Left cardiac atrium (tissue), 4 donors: ENCODE measurements around the gene C12orf75. TPM values are rescaled to one million over a fixed set of nuclear protein-coding genes. Genes with fewer than 3 reads are reported as not detected.

Experiments used
- ATAC-seq, 2 donors: fragments of 200-7000 bp; cut with Tn5 transposase; one replicate each; pipeline ENCODE4 v1.9.1; 2020; ENCODE audit warnings: mild to moderate bottlenecking in 2 of 2, moderate library complexity in 2 of 2
- DNase-seq: peaks from one replicate; pipeline ENCODE4 v3.0.0-alpha.2; 2020
- intact Hi-C, 2 donors: fragments of 100-400 bp; cut with DNase I; formaldehyde crosslinking; loops; one replicate each; pipeline versions ENCODE4 v1.14.1 to v1.15.1; 2022 to 2023
- total RNA-seq, 2 donors: library from RNA; stranded (reverse); fragmentation: NEBNext Ultra II Directional; extraction: Animal tissue kit (Norgen Biotek cat#: 25700); gene quantifications; one replicate each; pipeline ENCODE4 v1.2.1, GENCODE V29; 2021
- donor health status: DM: no; HTN: yes; CAD: no.
- donor health status: DM: no; HTN: yes; CAD: no; lungs with severe emphysema.
- donor health status: DM: yes; HTN: yes; CAD: no.
- donor health status: Dilated cardiomyopathy.

C12orf75 gene
- total RNA-seq, 2 donors from 2014 or later, result 2.8 to 4.8 TPM

DNA sequence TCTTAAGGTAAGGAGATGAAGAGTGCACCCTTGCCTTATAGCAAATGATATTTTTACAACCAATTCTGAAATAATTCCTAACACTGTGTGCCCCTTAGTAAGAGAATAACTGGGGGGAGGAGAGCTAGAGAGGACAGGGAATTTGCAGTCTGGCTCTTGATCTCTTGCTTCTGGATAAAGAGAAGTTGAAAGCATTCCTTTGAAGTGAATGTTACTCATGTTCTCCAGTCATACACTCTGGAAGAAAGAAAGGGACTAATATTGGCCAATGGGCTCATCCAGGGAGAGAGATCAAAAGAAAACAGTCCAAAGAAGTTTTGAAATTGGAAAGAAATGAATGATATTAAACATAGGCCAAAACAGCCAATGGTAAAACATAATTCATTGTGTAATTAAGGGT lies 25.3 kb downstream of the C12orf75 start:
- intact Hi-C loops, result no loop called here
- DNase-seq (no peak), ATAC-seq (peak in 1 of 2 donors; percentile 57)

DNA sequence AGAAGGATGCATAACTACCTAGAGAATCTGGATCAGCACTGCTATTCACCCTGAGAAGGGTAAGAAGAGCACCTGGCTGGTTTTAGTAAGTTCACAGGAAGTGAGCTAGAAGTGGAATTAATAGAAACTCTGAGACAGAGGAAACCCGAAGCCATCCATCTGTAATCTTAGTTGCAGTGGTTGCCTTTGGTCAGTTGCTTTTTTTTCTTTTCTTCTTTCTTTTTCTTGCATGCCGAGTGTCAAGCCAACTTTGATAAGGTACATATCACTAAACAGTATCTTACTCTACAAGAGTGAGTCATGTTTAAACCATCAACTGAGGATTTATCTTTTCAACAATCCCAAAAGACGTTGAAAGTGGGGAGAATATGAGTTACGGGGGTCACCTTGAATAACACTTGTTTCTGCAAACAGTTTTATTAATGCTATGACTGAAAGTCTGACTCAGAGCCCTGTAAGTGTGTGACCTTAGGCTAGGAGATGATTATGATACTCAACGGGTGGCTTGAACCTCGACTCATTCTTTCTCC lies 26.7 kb downstream of the C12orf75 start:
- ATAC-seq (peak in 1 of 2 donors; percentile 52), DNase-seq (no peak)
- intact Hi-C loops, result no loop called here

DNA sequence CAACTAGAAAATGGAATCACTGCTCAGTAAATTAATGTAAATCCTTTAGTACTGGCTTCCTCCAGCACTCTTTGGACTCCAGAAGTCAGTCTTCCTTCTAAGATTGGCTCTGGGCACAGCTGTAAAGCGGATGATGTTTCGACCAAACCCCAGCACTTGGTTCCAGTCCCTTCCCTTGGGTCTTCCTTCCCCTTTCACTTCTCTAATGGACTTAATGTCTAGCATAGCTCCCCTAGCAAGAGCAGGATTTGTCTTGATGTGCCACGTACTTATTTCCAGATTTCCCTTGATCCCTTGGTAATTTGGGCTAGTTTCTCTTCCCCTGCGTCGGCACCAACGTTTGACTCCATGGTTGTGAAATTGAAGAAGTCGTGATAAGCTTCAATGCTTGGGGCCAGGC lies 28.3 kb downstream of the C12orf75 start:
- peak; percentile 50 to 52 for ATAC-seq
- intact Hi-C loops, result no loop called here

DNA sequence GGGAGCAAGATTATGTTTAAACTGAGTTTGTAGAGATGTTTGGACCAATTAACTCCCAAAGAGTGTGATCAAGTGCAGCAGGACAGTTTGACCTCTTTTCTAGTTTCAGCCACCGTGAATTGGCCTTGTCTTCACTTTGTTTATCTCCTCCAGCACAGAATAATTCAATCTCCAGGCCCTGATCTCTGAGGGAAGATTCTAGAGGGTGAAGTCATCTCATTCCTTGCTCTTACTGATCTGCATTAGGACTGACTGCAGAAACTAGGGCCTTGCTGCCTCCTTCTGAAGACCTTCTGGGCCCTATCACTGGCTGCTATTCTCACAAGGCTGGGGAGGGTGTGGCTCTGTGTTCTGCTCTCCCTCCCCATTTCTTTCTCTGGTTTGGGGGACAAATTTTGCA lies 29.4 kb downstream of the C12orf75 start:
- ATAC-seq (no peak), DNase-seq (no peak)
- intact Hi-C loops, result no loop called here

More for the DNA sequence above, 28.3 kb downstream of the C12orf75 start:
- DNase-seq, result no peak

DNA sequence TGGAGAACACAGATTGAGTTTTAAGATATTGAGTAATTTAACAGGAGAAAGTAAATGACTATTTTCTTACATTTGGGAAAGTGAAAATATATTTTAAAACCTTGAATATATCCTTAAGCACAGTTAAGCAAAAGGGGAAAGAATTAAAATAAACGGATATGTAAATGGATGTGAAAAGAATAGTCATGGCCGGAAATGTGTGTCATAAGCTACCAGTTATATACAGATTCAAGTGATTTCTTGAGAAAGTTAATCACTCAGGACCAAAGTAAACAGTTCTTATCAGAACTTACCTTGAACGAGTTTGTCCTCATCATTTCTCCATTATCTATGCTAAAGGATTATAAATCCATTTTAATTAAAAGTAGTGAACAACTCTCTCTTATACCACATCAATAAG lies 33.4 kb downstream of the C12orf75 start:
- ATAC-seq (no peak), DNase-seq (no peak)
- intact Hi-C loops, result no loop called here

DNA sequence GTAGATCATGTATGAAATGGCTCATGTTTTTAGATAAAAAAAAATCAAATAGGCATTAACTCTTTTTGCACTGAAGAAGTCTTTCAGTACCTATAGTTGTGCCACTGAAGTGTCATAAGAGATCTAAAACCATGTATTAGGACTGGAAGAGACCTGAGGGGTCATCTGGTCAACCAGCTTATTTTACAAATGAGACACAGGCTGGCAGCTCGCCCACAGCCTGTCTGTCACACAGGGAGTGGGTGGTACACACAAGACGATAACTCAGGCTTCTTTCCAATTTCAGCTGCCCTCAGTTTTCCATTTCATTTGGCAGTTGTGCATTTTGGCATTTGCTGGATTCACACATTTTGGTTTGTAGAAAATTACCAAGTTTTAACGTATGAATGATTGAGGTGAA lies 34.7 kb downstream of the C12orf75 start:
- intact Hi-C loops, result no loop called here
- ATAC-seq, result no peak
- DNase-seq, result no peak

DNA sequence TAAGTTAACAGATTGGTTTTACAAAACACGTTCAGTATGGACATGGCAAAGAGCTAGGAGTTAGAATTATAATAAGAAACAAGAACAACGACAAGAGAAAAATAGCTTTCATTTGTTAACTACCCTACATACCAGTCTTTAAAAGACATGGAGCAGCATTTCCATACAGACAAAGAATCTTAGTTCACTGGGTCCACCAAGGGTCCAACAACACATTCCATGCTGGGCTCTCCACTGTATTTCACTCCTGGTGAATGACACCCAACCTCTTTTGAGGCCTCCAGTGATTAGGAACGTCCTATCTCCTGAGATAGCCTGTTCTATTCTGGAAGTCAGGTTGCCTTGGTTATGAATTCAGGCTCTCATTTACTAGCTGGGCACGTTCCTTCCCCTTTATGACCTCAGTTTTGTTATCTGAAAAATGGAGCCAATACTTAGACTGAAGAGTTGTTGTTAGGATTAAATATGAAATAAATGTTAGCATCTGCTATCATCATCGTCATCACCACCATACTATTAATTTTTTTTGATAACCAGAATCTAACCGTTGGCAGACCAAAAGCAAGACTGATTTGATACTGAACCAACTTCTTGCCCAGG lies 37.7 kb downstream of the C12orf75 start:
- ATAC-seq, result no peak
- DNase-seq, result no peak
- intact Hi-C loops, result no loop called here

DNA sequence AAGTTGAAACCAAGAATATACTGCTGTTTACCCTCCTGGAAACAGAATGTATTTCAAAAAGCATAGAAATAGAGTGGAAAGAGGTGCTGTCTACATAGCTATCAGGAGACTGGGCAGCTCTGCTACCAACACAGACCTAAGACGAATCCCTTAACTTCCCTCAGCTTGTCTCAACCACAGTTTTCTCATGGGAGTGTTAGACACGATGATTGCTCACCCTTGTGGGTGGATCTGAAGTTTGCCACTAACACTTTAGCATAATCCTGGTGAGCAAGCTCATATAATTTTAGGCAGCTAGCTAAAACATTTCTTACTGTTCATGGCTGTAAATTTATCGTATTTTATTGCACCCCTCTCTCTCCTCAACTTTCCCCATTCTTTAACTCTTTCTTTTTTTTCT lies 38.5 kb downstream of the C12orf75 start:
- DNase-seq (no peak), ATAC-seq (no peak)
- intact Hi-C loops, result no loop called here

DNA sequence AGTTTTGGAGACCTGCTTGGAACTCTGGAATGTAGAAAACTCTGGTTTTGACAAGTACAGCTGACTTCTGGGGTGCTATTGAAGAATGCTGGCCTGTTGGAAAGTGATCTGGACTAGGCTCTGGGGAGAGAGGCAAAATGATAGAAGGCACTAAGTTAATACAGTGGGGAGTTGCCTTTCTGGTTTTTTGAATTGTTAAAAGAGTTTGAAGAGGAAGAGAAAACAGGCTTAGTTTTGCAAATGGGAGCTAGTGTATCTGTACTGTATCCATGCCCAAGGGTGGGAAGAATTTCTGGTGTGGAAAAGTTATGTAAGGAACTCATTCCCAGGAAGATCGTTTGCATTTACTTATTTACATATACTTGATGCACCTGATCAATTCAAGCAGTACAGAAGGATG lies 43.8 kb downstream of the C12orf75 start:
- no peak for ATAC-seq
- DNase-seq, result no peak
- intact Hi-C loops, result no loop called here

DNA sequence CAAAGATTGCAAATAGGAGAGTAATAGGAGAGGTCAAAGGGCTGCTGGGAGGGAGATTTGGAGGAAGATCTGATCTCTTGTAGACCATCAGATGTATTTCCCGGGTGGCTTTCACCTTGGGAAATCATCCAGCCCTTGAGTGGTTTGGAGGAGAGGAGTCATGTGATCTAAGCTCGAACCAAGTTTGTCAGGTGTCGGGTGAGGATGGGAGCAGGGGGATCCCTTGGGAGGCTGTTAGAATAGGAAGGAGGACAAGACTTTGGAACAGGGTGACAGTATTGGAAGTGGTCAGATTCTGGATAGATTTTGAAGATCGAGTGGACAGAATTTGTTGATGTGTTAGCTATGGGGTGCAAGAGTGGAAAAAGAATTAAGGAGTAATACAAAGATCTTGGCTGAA lies 46.6 kb downstream of the C12orf75 start:
- no peak for ATAC-seq
- no peak for DNase-seq
- intact Hi-C loops, result no loop called here

DNA sequence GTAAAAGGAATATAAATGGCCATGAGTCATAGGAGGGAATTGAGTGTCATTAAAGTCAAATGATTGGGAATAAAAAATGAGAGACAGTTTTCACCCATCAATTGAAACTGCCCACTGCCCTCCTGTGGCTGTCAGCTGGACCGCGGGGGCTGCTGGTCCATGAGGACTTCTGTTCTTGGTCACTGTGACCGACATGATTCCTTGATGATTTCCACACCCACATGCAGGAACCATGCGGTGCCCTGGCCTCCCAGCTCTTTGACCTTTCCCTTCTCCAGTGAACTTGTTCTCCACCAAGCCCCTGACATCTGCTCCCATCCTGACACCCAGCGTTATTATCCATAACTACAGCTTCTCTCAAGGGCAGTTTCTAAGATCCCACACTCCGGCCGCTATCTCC lies 48.4 kb downstream of the C12orf75 start:
- no peak for DNase-seq
- intact Hi-C loops, result no loop called here
- no peak for ATAC-seq

DNA sequence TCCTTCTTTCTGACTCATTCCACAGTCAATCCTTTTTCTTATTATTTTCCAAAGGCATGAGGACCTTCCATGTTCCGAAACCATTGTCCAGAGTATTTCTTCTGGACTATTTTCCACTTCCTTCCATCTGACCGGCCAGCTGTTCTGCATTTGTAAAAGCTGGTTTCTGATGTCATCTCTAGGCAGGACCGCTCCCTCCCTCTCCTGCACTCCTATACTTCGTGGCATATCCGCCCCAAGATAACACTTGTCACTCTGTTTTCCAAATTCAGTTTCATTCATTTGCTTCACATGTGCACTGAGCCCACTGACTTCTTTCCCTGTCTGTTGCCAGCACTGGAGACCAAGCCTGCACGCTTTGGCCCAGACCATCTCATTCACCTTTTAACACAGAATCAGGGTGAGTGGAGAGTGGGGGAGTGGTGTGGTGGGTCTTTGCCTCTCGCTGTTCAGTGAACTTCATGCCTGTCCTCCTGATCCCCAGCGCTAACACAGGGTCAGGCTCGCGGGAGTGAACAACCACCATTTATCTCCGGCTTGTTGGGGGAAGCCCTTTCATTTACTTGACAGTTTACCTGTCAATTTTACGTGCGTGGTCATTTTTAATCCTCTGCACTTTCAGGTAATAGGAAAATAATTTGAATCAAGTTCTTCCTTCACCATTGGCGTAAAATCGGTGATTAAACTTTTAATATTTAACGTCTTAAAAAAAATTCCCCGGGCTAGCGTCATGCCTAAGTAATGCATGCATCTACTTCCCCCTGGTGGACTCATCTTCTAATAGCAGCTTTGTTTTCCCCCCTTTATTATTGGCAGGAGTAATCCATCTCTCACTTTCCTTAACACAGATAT lies 52.5 kb downstream of the C12orf75 start:
- ATAC-seq, result peak; percentile 81 to 86
- DNase-seq, result peak; percentile 25
- intact Hi-C loops, result loop anchor here in 1 of 2 donors (5.0 to 10.0 kb wide), 3 partner anchors 106 to 1181 kb away; no protein-coding TSS in a partner anchor

DNA sequence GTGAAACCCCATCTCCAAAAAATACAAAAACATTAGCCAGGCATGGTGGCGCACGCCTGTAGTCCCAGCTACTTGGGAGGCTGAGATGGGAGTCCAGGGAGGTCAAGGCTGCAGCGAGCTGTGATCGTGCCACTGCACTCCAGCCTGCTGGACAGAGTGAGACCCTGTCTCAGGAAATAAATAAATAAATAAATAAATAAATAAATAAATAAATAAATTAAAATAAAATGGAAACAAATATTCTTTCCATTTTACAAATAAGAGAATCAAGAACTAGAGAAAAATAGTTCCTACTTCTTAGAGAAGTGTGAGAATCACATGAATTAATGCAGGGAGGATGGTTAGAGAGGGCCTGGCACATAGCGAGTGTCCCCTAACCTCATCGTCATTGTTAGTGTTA lies 53.7 kb downstream of the C12orf75 start:
- no peak for DNase-seq
- ATAC-seq, result no peak
- intact Hi-C loops, result loop anchor here in 1 of 2 donors (5.0 to 10.0 kb wide), 3 partner anchors 107 to 1182 kb away; no protein-coding TSS in a partner anchor

DNA sequence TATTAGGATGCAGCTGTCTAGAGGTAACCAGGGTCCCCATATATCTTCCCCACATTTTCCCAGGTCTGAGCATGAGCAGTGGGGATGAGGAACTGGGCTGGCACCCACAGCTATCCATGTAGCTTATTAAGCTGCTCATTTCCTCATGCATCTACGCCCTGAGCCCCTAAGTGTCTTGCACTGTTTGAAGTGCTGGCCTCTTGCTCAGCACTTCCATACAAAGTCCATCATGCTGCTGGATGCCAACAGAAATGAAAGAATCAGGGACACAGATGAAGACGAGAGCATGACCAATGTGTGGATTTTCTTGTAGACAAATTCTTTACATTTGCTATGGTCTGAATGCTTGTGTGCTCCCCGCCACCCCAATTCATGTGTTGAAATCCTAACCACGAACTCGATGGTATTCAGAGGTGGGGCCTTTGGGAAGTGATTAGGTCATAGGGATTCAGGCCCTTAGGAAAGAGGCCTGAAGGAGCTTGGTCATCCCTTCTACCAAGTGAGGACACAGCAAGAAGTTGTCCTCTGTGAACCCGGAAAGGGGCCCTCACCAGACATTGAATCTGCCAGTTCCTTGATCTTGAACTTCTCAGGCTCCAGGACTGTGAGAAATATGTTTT lies 54.5 kb downstream of the C12orf75 start:
- intact Hi-C loops, result loop anchor here in 1 of 2 donors (5.0 to 10.0 kb wide), 3 partner anchors 108 to 1183 kb away; no protein-coding TSS in a partner anchor
- DNase-seq (no peak), ATAC-seq (no peak)

DNA sequence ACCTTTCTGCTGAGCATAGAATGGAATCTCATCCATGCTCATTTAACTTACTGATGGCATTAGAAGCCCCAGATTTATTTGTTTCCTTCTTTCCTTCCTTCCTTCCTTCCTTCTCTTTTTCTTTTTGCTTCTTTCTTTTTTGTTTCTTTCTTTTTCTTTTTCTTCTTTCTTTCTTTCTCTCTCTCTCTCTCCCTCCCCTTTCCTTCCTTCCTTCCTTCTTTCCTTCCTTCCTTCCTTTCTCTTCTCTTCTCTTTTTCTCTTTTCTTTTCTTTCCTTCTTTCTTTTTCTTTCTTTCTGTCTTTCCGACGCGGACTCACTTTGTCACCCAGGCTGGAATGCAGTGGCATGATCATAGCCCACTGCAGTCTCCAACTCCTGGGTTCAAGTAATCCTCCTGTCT lies 55.9 kb downstream of the C12orf75 start:
- ATAC-seq (no peak), DNase-seq (no peak)
- intact Hi-C loops, result loop anchor here in 1 of 2 donors (10.0 kb wide), 1 partner anchor 162 kb away; no protein-coding TSS in a partner anchor

DNA sequence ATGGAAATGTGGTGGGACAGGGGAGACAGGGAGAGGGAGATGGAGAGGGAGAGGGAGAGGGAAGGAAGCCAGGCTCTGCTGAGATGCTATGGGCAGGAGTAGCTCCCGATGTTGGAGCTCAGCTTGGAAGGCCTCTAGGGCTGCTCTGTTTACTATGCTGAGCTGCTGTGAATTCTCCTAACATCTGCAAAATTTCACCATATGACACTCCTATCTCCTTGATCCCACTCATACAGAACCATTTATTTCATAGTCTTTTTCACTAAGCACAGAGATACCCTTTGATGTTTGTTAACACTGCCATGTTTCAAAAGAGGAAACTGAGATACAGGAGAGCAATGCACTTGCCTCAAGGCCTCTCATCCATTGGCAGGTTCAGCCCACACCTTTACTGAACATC lies 60.7 kb downstream of the C12orf75 start:
- DNase-seq (no peak), ATAC-seq (no peak)
- intact Hi-C loops, result no loop called here

DNA sequence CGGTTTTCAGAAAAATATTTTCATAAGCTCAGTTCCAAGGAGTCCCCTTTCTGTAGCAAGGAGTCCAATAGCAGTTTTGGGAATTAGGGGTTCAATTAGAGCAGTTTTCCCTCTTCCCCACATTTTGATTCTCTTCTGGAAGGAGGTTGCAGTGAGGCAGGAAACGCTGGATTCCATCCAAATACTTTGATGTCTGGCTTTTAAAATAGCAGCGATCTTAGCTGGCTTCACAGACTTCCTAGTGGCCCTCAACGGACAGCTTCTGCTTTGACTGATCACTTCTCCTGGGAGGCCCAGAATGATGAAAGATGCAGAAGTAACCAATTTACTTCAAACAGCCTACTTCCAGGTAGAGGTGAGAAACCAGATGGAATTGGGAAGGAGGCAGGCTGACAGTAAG lies 63.1 kb downstream of the C12orf75 start:
- intact Hi-C loops, result no loop called here
- no peak for ATAC-seq
- no peak for DNase-seq

DNA sequence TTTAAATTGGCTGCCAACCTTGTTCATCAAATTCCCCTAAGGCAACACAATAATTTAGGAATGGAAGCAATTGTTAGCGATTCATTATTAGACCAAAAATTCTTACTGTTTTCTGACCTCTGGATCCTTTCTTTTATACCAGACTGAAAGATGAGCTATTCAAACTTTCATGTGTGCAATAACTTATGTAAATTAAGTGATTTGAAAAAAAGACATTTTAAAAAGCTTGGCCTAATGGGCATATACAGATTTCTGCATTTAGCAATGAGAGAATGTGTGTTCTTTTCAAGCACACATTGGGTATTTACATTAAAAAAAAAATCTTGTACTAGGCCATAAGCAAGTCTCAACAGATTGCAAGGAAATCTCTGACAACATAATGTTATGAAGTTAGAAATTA lies 65.5 kb downstream of the C12orf75 start:
- intact Hi-C loops, result no loop called here
- DNase-seq, result no peak
- ATAC-seq, result no peak

DNA sequence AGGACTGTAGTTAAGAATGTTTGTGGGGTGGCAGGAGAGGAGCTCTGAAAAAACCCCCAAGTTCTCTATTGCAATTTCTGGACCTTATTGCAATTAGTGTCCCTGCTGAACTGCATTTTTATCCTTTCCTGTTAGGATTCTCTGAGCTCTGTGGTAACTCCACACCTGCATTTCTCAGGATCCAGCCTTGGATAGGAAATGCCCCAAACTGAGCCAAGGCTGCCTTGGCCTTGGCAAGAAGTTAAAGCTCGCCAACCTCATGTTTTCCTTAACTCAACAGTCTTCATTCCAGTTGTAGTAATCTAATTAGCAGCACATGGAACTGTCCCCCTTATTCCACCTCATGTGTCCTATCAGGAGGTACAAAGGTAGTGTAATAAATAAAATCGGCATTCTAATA lies 66.5 kb downstream of the C12orf75 start:
- intact Hi-C loops, result no loop called here
- no peak for DNase-seq
- no peak for ATAC-seq

DNA sequence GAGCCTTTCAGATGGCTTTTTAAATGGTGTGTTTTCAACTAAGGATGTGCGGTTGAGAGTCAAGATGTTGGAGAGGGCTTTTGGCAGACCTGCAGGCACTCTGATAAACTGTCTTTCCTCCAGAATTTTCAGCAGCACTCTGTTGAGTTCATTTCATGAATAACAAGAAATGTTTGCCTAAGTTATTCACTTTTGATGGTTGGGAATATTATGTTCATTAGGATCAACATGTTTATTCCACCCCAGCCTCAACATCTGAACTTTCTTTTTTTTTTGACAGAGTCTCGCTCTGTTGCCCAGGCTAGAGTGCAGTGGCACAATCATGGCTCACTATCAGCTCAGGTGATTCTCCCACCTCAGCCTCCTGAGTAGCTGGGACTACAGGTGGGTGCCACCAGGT lies 68.4 kb downstream of the C12orf75 start:
- intact Hi-C loops, result no loop called here
- DNase-seq (no peak), ATAC-seq (no peak)
